ENCODE results near the gene FBXO24.
"Not testable (repeated sequence)": the region's sequence is repeated elsewhere in the genome, so short reads cannot be mapped to it uniquely, and the experiment has no call there.

FBXO24 gene, protein sequence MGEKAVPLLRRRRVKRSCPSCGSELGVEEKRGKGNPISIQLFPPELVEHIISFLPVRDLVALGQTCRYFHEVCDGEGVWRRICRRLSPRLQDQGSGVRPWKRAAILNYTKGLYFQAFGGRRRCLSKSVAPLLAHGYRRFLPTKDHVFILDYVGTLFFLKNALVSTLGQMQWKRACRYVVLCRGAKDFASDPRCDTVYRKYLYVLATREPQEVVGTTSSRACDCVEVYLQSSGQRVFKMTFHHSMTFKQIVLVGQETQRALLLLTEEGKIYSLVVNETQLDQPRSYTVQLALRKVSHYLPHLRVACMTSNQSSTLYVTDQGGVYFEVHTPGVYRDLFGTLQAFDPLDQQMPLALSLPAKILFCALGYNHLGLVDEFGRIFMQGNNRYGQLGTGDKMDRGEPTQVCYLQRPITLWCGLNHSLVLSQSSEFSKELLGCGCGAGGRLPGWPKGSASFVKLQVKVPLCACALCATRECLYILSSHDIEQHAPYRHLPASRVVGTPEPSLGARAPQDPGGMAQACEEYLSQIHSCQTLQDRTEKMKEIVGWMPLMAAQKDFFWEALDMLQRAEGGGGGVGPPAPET

DNA sequence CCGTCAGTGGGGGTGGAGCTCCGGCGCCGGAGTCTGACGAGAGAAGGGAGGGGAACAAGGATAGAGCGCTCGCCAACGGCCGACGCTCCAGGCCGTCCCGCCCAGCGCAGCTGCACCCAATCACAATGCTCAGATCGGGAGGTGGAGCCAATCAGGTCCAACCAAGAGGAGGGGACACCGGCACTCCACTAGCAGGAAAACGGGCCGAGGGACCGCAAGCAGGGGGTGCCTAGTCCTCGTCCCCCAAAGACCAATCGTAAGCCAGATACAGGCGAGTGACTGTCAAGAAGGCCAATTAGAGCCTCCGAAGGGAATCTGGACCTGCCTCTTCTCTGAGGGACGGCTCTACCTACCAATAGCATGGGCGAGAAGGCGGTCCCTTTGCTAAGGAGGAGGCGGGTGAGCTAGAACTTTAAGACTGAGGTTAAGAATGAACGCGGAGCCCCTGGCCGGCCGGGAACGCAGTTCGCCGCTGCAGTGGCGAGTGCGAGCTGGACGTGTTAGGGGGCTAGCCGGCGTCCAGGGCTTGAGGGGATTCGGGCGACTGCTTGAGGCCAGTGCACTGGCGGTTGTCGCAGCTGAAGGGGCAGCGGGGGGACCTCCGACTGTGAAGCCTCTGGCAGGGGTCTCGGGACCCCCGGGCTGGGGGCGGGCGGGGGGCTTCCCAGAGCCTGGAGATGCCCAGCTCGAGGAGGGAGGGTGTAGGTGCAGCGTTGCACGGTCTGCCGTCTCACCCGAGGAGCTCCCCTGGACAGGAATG is at the start of gene FBXO24:
Gene FBXO24 (plus strand): TSS at position 63 of the 760 bp plus-strand sequence. CDS start 298 bp downstream, at position 361.
- peak; percentile 100 for DNase-seq (ENCODE audit: low read depth in 2 of 2)
- peak within 1 kb of the TSS; percentile 94 for H3K4me3 ChIP-seq (replicated peaks in 1 of 2; ENCODE audit: low read depth in 2 of 2, low read length in 2 of 2)
- TF ChIP-seq, protein P1, sequence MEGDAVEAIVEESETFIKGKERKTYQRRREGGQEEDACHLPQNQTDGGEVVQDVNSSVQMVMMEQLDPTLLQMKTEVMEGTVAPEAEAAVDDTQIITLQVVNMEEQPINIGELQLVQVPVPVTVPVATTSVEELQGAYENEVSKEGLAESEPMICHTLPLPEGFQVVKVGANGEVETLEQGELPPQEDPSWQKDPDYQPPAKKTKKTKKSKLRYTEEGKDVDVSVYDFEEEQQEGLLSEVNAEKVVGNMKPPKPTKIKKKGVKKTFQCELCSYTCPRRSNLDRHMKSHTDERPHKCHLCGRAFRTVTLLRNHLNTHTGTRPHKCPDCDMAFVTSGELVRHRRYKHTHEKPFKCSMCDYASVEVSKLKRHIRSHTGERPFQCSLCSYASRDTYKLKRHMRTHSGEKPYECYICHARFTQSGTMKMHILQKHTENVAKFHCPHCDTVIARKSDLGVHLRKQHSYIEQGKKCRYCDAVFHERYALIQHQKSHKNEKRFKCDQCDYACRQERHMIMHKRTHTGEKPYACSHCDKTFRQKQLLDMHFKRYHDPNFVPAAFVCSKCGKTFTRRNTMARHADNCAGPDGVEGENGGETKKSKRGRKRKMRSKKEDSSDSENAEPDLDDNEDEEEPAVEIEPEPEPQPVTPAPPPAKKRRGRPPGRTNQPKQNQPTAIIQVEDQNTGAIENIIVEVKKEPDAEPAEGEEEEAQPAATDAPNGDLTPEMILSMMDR (IDR thresholded peaks at IDR 0.05; ENCODE audit: low read depth, low read length): no peak

DNA sequence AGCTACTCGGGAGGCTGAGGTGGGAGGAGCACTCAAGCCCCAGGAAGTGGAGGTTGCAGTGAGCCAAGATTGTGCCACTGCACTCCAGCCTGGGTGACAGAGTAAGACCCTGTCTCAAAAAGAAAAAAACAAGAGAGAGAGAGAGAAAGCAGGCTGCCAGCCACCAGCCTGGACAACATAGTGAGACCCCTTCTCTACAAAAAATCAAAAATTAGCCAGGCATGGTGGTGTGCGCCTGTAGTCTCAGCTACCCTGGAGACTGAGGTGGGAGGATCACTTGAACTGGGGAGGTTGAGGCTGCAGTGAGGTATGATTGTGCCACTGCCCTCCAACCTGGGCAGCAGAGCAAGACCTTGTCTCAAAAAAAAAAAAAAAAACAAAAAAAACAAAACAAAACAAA is 49.4 kb upstream of the FBXO24 start:
- not testable (repeated sequence) for DNase-seq (ENCODE audit: low read depth in 2 of 2); H3K4me3 ChIP-seq (replicated peaks in 1 of 2; ENCODE audit: low read depth in 2 of 2, low read length in 2 of 2)

DNA sequence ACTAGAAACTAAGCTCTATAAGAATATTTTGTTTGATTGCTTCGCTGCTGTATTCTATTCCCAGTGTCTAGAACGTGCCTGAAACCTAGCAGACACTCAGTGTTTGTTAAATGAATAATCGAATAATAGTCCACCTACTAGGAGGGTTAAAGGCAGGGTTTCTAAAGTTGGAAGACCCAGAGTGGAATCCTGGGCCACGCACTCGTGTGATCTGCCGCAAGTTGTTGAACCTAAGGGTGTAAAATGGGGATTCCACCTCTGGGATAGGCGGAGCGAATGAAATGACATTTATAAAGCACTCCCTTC is 47.8 kb upstream of the FBXO24 start:
- peak overlapping the region; percentile 21 to 44 for H3K4me3 ChIP-seq (replicated peaks in 1 of 2; ENCODE audit: low read depth in 2 of 2, low read length in 2 of 2)
- TF ChIP-seq, protein P1 (IDR thresholded peaks at IDR 0.05; ENCODE audit: low read depth, low read length): no peak
- no peak for DNase-seq (ENCODE audit: low read depth in 2 of 2)

DNA sequence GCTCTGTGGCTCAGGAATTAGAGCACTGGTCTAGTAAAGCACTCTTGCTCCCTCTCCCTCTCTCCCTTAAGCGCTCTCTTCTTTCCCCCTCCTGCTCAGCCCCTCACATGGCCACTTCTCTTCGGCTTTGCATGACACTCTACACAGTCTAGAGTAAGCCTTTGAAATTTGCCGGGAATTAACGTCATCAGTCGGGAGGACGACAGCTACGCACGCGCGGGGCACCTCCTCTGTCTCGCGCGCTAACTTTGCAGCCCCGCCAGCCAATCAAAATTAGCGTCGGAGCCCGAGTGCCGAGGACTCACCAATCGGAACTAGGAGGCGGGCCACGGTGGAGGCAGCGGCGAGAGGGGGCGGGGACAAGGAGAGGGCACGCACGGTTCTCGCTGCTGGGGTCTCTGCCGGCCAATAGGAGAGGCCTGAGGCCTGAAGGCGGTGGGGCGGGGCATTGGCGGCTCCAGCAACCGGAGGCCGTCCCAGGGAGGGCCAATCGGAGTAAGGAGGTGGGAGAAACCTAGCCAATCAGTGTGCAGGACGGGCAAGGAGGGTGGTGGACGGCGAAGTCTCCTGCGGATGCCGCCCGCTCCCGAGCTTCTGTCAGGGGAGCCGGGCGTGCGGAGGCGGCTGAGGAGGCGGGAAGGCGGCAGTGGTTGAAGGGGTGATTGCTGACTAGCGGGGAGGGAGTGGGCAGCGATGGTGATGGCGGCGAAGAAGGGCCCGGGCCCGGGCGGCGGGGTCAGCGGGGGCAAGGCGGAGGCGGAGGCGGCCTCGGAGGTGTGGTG is 47.3 kb upstream of the FBXO24 start, which contains the start of gene AGFG2:
Gene AGFG2 (plus strand): TSS at position 550 of the 782 bp plus-strand sequence. CDS start 144 bp downstream, at position 694.
- peak; percentile 100 for DNase-seq (ENCODE audit: low read depth in 2 of 2)
- TF ChIP-seq, protein P1 (IDR thresholded peaks at IDR 0.05; ENCODE audit: low read depth, low read length): no peak
- peak within 1 kb of the TSS; percentile 73 to 81 for H3K4me3 ChIP-seq (replicated peaks in 1 of 2; ENCODE audit: low read depth in 2 of 2, low read length in 2 of 2)

DNA sequence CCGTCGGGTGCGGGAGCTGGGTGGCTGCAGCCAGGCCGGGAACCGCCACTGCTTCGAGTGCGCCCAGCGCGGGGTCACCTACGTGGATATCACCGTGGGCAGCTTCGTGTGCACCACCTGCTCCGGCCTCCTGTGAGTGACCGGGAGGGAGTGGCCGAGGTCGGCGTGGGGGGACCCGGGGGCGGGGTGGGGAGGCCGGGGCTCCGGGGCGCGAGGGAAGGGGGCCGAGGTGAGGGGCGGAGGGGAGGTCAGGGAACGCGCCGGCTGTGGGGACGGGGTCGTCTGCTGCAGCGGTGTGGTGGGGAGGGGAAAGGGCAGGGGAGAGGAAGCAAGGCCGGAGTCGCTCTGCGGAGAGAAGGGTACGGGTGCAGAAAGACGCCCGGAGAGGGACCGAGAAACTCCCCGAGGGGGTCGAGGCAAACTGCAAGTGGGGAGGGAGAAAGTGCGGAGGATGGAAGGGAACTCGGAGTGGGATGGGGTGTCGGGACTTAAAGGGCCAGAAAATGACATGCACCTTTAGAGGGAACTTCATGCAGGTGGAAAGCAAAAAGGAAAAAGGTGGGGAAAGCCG is 46.6 kb upstream of the FBXO24 start:
- peak overlapping the region; percentile 73 to 81 for H3K4me3 ChIP-seq (replicated peaks in 1 of 2; ENCODE audit: low read depth in 2 of 2, low read length in 2 of 2)
- no peak for DNase-seq (ENCODE audit: low read depth in 2 of 2)
- TF ChIP-seq, protein P1 (IDR thresholded peaks at IDR 0.05; ENCODE audit: low read depth, low read length): no peak

DNA sequence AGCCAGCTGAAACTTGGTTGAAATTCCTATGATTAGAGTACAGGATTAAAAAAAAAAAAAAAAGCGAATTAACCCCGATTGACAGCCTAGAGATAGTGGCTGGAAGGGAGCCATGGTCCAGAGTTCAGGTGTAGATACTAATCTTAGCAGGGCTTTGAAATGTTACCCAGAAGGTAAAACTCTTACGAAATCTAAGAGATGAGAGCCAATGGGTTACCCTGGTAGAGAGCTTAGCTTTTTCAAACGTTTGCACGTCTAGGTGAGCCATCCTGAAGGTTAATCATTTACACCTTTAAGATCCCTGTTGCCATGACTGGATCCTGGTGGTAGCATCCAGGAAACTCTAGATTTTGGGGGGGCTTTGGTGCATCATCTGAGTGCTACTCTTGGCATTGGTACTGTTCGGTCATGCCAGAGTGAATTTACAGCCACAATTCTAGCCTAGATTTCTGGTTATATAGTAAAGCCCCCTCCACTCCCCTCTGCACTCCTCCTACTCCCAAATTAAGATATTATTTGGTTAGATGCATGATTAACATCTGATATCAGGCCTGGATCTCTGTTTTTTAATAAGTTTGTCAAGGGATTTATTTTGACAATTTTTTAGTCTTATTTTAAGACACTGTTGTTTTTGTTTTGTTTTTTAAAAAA is 45.9 kb upstream of the FBXO24 start:
- peak overlapping the region; percentile 73 to 81 for H3K4me3 ChIP-seq (replicated peaks in 1 of 2; ENCODE audit: low read depth in 2 of 2, low read length in 2 of 2)
- no peak for DNase-seq (ENCODE audit: low read depth in 2 of 2)
- TF ChIP-seq, protein P1 (IDR thresholded peaks at IDR 0.05; ENCODE audit: low read depth, low read length): no peak

DNA sequence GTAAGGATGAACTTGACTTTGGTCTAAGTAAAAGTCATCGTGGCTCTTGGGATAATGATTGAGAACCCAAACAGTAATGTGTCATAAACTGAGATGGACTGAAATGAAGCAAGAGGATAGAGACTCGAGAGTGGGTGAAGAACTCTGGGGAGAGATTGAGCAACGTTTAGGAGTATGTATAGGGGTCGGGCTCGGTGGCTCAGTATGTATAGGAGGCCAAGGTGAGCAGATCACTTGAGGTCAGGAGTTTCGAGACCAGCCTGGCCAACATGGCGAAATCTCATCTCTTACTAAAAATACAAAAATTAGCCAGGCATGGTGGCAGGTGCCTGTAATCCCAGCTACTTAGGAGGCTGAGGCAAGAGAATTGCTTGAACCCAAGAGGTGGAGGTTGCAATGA is 44.8 kb upstream of the FBXO24 start:
- not testable (repeated sequence) for DNase-seq (ENCODE audit: low read depth in 2 of 2); H3K4me3 ChIP-seq (replicated peaks in 1 of 2; ENCODE audit: low read depth in 2 of 2, low read length in 2 of 2)

Data from cardiac fibroblast (primary cell).